ENCODE data around the gene ADAMTSL2. TPM values are rescaled to one million over a fixed set of nuclear protein-coding genes. Genes with fewer than 3 reads are reported as not detected.

Gene ADAMTSL2
- total RNA-seq, 1 donor from 2014 or later = 0.16 TPM

GRCh38 chr9:133489253-133490190 is 45.0 kb upstream of the ADAMTSL2 start:
- no peak for DNase-seq (ENCODE audit: low read depth, low spot score)
- H3K27ac Mint-ChIP-seq (ENCODE audit: unreplicated experiment) = no peak overlapping the region
- no peaks in the 10 kb centered on the region for H3K9me3 Mint-ChIP-seq
- TF ChIP-seq CTCF (conservative IDR thresholded peaks at IDR 0.05) = no peak
- H3K27me3 Mint-ChIP-seq (ENCODE audit: low read depth) = no peaks in the 10 kb centered on the region
- H3K4me3 Mint-ChIP-seq = no peak overlapping the region
- no peaks in the 10 kb centered on the region for H3K4me1 Mint-ChIP-seq
- H3K36me3 Mint-ChIP-seq (ENCODE audit: low read depth) = no peaks in the 10 kb centered on the region

- Mint-ChIP-seq H3K4me1 (no peaks in the 10 kb centered on the region), H3K4me3 (no peak overlapping the region), H3K9me3 (no peaks in the 10 kb centered on the region), H3K36me3 (ENCODE audit: low read depth) (no peaks in the 10 kb centered on the region), H3K27me3 (ENCODE audit: low read depth) (no peaks in the 10 kb centered on the region), H3K27ac (ENCODE audit: unreplicated experiment) (no peak overlapping the region)
- no peak for DNase-seq (ENCODE audit: low read depth, low spot score)
- TF ChIP-seq CTCF (conservative IDR thresholded peaks at IDR 0.05) = no peak
Observed at GRCh38 chr9:133490201-133490681, 44.3 kb upstream of the ADAMTSL2 start.

- Mint-ChIP-seq H3K36me3 (ENCODE audit: low read depth) (no peaks in the 10 kb centered on the region), H3K27me3 (ENCODE audit: low read depth) (no peaks in the 10 kb centered on the region), H3K9me3 (no peaks in the 10 kb centered on the region), H3K4me1 (no peaks in the 10 kb centered on the region), H3K4me3 (no peak overlapping the region), H3K27ac (ENCODE audit: unreplicated experiment) (no peak overlapping the region)
- no peak for TF ChIP-seq CTCF (conservative IDR thresholded peaks at IDR 0.05)
- DNase-seq (ENCODE audit: low read depth, low spot score) = no peak
Observed at GRCh38 chr9:133490865-133491655, 43.4 kb upstream of the ADAMTSL2 start.

GRCh38 chr9:133491656-133491925 is 42.9 kb upstream of the ADAMTSL2 start:
- Mint-ChIP-seq H3K27me3 (ENCODE audit: low read depth) (no peaks in the 10 kb centered on the region), H3K4me3 (no peak overlapping the region), H3K4me1 (no peaks in the 10 kb centered on the region), H3K9me3 (no peaks in the 10 kb centered on the region), H3K36me3 (ENCODE audit: low read depth) (no peaks in the 10 kb centered on the region), H3K27ac (ENCODE audit: unreplicated experiment) (no peak overlapping the region)
- no peak for TF ChIP-seq CTCF (conservative IDR thresholded peaks at IDR 0.05)
- DNase-seq (ENCODE audit: low read depth, low spot score) = no peak

- H3K4me3 Mint-ChIP-seq = no peak overlapping the region
- no peak overlapping the region for H3K27ac Mint-ChIP-seq (ENCODE audit: unreplicated experiment)
- H3K36me3 Mint-ChIP-seq (ENCODE audit: low read depth) = no peaks in the 10 kb centered on the region
- no peaks in the 10 kb centered on the region for H3K27me3 Mint-ChIP-seq (ENCODE audit: low read depth)
- no peak for TF ChIP-seq CTCF (conservative IDR thresholded peaks at IDR 0.05)
- DNase-seq (ENCODE audit: low read depth, low spot score) = no peak
- no peaks in the 10 kb centered on the region for H3K9me3 Mint-ChIP-seq
- H3K4me1 Mint-ChIP-seq = no peaks in the 10 kb centered on the region
Observed at GRCh38 chr9:133492061-133493021, 42.2 kb upstream of the ADAMTSL2 start.
